ENCODE results near the gene TAS2R38.

Gene TAS2R38

DNA sequence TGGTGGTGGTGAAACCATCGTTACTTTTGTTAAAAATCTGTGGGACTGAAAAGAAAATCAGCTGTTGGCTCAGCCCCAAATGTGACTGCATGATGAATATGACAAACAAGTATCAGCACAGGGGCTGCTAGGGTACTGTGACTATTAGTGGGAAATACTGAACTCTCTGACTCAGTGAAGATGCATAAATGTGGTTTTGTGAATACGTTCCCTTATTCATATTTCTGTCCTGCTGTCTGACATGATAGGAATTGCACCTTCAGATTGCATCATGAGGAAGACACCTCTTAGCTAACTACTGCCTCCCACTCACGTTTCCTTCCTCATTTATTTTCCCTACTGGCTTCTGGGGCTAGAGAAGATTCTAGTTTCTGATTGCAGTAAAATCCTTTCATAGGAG, 28.2 kb downstream of the TAS2R38 start:
- in situ Hi-C loops (cut with MboI; ENCODE audit: low pct_unique_long_range_greater_than_20kb, low sequenced_read_pairs, unreplicated experiment): no loop called here
- TF ChIP-seq CTCF (IDR thresholded peaks at IDR 0.05; ENCODE audit: extremely low read depth, insufficient read depth, missing control alignments): no peak
- DNase-seq (ENCODE audit: low spot score): no peak

DNA sequence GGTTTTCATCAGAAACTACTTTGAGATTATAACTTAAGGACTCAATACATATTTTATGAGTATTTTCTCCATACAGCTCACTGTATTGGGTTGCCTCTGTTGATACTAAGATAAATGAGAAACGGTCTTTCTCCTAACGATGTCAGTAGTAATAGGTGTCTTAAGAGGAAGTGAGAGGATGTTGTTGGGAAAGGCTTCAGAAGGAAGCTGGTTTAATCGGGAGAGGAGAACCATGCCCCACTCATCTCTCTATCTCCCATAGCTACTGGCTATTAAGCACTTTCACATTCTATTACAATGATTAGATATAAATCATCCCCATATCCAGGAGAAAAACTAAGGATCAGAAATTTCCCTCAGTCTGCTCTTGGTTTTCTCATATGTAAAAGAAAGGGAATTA, 28.8 kb downstream of the TAS2R38 start:
- no peak for DNase-seq (ENCODE audit: low spot score)
- in situ Hi-C loops (cut with MboI; ENCODE audit: low pct_unique_long_range_greater_than_20kb, low sequenced_read_pairs, unreplicated experiment): no loop called here
- no peak for TF ChIP-seq CTCF (IDR thresholded peaks at IDR 0.05; ENCODE audit: extremely low read depth, insufficient read depth, missing control alignments)

GRCh38 chr7:141943846-141944245, 29.7 kb downstream of the TAS2R38 start:
- in situ Hi-C loops (cut with MboI; ENCODE audit: low pct_unique_long_range_greater_than_20kb, low sequenced_read_pairs, unreplicated experiment): no loop called here
- TF ChIP-seq CTCF (IDR thresholded peaks at IDR 0.05; ENCODE audit: extremely low read depth, insufficient read depth, missing control alignments): no peak
- DNase-seq (ENCODE audit: low spot score): no peak

GRCh38 chr7:141941075-141941474, 32.5 kb downstream of the TAS2R38 start:
- in situ Hi-C loops (cut with MboI; ENCODE audit: low pct_unique_long_range_greater_than_20kb, low sequenced_read_pairs, unreplicated experiment): no loop called here
- no peak for TF ChIP-seq CTCF (IDR thresholded peaks at IDR 0.05; ENCODE audit: extremely low read depth, insufficient read depth, missing control alignments)
- no peak for DNase-seq (ENCODE audit: low spot score)

DNA sequence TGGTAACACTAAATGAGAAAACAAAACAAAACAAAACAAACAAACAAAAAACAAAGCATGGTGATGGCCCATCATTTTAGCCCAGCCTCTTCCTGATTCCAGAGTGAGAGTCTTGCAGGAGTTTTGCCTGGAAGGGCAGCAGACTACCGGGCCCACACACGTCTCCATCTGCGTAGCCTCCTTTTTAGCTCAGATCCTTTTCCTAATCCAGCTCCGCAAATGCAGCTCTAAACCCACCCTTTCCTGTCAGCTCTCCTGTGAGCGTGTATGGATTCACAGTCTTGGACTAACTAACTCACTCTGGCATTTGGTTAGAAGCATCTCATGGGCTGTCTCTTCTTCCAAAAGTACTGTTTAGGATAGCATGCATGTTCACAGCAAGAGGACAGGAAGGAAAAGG, 43.4 kb downstream of the TAS2R38 start:
- in situ Hi-C loops (cut with MboI; ENCODE audit: low pct_unique_long_range_greater_than_20kb, low sequenced_read_pairs, unreplicated experiment): no loop called here
- no peak for DNase-seq (ENCODE audit: low spot score)
- no peak for TF ChIP-seq CTCF (IDR thresholded peaks at IDR 0.05; ENCODE audit: extremely low read depth, insufficient read depth, missing control alignments)

GRCh38 chr7:141928845-141929195, 44.8 kb downstream of the TAS2R38 start:
- in situ Hi-C loops (cut with MboI; ENCODE audit: low pct_unique_long_range_greater_than_20kb, low sequenced_read_pairs, unreplicated experiment): no loop called here
- TF ChIP-seq CTCF (IDR thresholded peaks at IDR 0.05; ENCODE audit: extremely low read depth, insufficient read depth, missing control alignments): no peak
- no peak for DNase-seq (ENCODE audit: low spot score)

Data from GM13977 (cell line).